Hematopoietic multipotent progenitor cell treated with erythropoietin and hydrocortisone succinate and interleukin-3 and kit ligand, for 15 days (in vitro differentiated cells): ENCODE results near the gene SLC1A2.

ENCODE experiments used
- DNase-seq: peaks from one replicate; pipeline ENCODE4 v3.0.0-alpha.2; 2015; ENCODE audit warnings: low spot score

SLC1A2 gene

DNA sequence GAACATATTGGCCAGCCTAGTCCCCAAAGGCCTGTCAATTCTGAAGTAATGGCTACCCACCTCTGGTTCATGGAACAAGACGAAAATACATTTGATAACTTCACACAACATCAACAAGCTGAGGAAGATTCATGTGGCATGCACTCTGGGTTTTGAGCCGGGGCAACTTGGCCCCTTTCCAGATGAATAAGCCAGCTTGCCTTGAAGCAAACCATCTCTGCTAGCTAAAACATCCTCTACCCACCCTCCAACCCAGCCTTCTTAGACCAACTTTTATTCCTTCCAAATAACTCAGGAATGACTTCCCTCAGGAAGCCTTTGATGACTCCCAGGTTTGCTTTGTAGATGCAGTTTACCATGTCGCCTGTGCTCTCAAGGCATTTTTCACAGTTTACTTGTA, 94.4 kb downstream of the SLC1A2 start:
- no peak for DNase-seq

- no peak for DNase-seq
Measured at GRCh38 chr11:35324183-35324886, 95.0 kb downstream of the SLC1A2 start.

GRCh38 chr11:35323076-35323868, 96.1 kb downstream of the SLC1A2 start:
- DNase-seq, result no peak

GRCh38 chr11:35322318-35322979, 96.9 kb downstream of the SLC1A2 start:
- no peak for DNase-seq

- DNase-seq, result no peak
Measured at GRCh38 chr11:35321532-35322317, 97.6 kb downstream of the SLC1A2 start.

DNA sequence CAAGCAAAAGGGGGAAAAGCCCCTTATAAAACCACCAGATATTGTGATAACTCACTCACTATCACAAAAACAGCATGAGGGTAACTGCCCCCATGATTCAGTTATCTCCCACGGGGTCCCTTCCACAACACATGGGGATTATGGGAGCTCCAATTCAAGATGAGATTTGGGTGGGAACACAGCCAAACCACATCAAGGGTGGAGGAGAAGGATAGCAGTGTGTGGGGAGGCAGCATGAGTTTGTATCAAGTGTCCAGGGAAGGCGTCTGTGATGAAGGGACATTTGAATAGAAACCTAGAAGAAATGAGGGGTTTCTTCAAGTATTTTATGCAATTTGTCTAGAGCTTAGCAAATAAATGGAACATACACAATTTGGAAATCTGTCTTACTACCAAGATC, 98.2 kb downstream of the SLC1A2 start:
- no peak for DNase-seq

GRCh38 chr11:35318977-35319925, 100.1 kb downstream of the SLC1A2 start:
- DNase-seq, result no peak

GRCh38 chr11:35318309-35318708, 101.0 kb downstream of the SLC1A2 start:
- DNase-seq, result no peak

DNA sequence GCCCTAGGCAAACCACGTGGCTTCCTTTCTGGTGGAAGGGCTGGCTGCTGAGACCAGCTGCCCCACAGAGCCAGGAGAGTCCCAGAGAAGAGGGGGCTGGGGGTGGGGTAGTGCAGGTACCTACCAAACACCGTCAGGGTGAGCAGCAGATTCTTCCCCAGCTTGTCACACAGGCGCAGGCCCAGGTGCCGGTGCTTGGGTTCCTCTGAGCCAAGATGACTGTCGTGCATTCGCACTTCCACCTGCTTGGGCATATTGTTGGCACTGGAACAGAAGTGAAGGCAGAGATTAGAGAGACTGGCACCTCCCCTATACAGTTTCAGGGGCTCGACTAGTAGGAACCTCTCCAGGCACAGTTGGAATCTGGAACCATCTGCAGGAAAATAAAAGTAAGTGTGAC, 102.1 kb downstream of the SLC1A2 start:
- no peak for DNase-seq

GRCh38 chr11:35316161-35316560, 103.2 kb downstream of the SLC1A2 start:
- DNase-seq, result no peak

GRCh38 chr11:35313760-35314153, 105.6 kb downstream of the SLC1A2 start:
- no peak for DNase-seq

- no peak for DNase-seq
Measured at GRCh38 chr11:35313066-35313759, 106.1 kb downstream of the SLC1A2 start.

DNA sequence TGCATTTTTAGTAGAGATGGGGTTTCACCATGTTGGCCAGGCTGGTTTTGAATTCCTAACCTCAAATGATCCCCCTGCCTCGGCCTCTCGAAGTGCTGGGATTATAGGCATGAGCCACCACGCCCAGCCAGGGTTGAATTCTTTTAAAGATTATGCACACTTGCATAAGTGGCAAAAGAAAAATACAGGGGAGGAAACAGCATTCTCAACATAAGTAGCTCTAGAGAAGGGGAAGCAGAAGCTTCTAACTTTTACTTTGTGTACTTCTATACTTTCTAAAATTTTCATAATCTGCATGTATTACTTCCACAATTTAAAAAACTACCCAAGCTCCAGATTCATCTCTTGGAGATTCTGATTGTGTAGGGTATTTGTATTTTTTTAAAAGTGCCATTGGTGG, 108.0 kb downstream of the SLC1A2 start:
- no peak for DNase-seq

GRCh38 chr11:35308157-35308556, 111.2 kb downstream of the SLC1A2 start:
- DNase-seq, result no peak

GRCh38 chr11:35307221-35307621, 112.1 kb downstream of the SLC1A2 start:
- DNase-seq, result no peak

DNA sequence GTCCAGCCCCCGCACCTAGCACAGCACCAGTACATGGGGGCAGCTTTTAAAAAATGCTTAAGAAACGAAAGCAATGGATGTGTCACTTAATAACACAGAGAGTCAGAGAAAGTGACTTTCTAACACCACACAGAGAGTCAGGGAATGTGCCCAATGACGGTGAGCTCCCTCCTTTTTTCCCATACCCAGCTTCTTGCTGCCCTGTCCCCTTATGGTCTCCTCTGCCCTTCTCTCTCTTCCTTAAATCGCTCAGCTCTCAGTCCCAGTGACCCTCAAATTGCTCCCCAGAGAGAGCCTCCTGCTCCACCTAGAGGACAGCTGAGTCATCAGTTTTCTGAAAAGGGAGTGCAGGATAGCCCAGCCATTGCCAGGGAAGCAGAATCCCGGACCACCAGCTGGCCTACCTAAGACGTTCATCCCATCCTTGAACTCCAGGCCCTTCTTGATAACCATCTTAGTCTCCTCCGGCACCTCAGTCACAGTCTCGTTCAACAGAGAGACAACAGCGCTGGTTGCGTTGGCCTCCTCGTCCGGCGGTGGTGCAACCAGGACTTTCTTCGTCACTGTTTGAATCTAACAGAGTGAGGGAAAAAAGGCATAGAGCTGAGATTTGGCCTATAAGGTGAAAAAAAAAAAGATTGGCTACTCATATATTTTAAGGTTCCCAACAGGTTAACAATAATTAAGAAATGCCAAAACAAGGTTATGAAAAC, 113.5 kb downstream of the SLC1A2 start:
- peak; percentile 5 for DNase-seq

DNA sequence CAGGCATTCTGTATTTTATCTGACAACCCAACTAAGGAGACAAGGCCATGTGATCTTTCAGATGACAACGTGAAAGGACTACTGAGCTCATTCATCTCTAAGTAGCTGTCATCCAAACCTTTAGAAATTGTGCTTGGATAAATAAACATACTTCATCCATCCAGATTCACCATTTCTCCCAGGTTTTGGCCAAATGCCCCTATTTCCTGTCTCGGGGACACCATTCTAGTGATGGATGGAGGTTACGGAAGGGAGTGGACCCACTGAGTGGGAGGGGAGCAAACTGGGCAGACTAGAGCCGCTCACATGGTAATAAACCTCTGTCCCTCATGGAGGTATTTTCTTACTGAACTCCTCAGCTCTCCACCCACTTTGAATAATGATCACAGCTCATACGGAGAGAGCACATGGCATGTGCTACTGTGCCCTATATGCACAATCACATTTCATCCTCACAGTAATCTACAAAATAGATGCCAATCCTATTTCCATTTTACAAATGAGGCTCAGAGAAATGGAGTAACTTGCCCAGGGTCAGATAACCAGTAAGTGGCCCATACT, 114.4 kb downstream of the SLC1A2 start:
- DNase-seq, result no peak

DNA sequence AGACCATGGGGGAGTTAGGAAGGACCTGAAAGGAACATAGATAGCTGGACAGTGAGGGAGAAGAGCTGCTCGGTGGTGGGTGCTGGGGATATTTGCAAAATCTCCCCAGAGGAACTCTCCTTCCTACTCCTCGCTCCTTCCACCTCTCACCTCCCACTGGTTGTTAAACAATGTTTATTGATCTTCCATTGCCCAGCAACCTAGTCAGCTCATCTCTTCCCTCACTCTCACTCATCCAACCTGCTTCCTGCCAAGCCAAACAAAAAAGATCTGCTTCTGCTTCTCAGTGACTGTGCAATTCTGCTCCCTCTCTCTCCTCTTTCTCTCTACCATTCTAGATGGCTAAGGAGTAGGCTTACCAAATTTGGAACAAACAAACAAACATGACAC, 115.0 kb downstream of the SLC1A2 start:
- no peak for DNase-seq

DNA sequence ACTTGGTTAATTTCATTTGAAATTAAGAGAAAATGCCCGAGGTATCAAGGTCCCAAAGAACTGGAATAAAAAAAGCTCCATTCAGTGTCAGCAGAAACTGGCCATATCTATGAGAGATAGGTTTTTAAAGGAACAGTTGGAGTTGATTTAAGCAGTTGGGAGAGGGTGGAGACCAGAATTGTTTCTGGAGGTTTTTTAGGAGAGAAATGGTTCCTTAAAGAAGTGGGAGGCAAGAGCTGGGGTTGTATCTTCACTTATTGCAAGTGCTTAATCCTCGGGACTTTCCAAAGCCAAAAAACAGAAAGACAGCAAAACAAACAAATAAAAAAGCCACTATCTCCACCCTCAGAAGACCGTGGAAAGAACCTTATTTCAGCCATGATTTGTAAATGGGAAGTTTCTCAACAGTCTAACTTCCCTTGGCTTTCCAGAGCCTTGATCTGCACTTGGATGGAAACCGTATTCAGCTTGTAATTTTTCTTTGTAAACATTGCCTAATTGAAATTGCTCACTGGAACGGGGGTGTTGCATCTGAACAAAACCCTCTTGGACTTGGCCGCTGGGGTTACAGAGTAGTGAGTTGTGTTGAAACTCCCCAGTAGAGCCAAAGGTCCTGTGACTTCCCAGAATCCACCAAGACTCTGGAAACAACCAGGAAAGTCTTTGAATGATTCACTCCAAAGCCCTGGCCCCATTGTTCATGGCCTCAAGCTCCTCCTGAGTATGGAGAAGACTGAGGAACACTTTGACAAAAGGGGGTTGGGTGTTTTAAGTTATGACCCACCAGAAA, 115.6 kb downstream of the SLC1A2 start:
- no peak for DNase-seq
